A549 (cell line): ENCODE measurements around the gene TLR2. TPM values are rescaled to one million over a fixed set of nuclear protein-coding genes. Genes with fewer than 3 reads are reported as not detected.

Source experiments
- ATAC-seq, 2 experiments: fragments of 200-7000 bp in 1 of 2; fragments of >200 bp in 1 of 2; cut with Nextera tagmentation in 1 of 2; cut with Tn5 transposase in 1 of 2; 3 replicates each; pipeline versions ENCODE4 v1.8.0 to v1.9.1; 2018 to 2020; ENCODE audit warnings: mild to moderate bottlenecking in 1 of 2, moderate library complexity in 1 of 2
- CTCF ChIA-PET: fragments of 300-600 bp; sonication (Branson Sonifier 250); formaldehyde crosslinking; extraction: SDS; loops from one replicate; lab custom pipeline; 2021; ENCODE audit warnings: antibody characterized with exemption, inconsistent platforms; lab: Yijun Ruan, JAX
- POLR2A ChIA-PET: fragments of 350-600 bp; formaldehyde crosslinking; extraction: SDS; loops from one replicate; lab custom pipeline; 2021; ENCODE audit warnings: antibody characterized with exemption, inconsistent platforms; lab: Yijun Ruan, JAX
- DNase-seq, 2 experiments: peaks; one replicate each; pipeline versions ENCODE4 v3.0.0 to v3.0.0-alpha.2; 2011 to 2016; ENCODE audit warnings: low read depth in 1 of 2, low spot score in 1 of 2
- FAIRE-seq: peaks from 2 replicates; lab custom pipeline; 2011; peaks lifted over from hg19 to GRCh38; lab: Jason Lieb, UNC
- H3K27ac ChIP-seq, 2 experiments: fragments of >200 bp; sonication (Bioruptor Twin); formaldehyde crosslinking; 3 replicates each; pipeline ENCODE4 v1.5.1; 2016 to 2017
- H3K4me1 ChIP-seq: fragments of >200 bp; sonication (Bioruptor Twin); formaldehyde crosslinking; 3 replicates; pipeline ENCODE4 v1.6.1; 2016
- H3K4me2 ChIP-seq: fragments of >200 bp; sonication (Bioruptor Twin); formaldehyde crosslinking; 3 replicates; pipeline ENCODE4 v1.6.1; 2016
- H3K4me3 ChIP-seq: fragments of >200 bp; sonication (Bioruptor Twin); formaldehyde crosslinking; 3 replicates; pipeline ENCODE4 v1.5.1; 2016
- H3K9me3 ChIP-seq: fragments of >200 bp; sonication (Bioruptor Twin); formaldehyde crosslinking; 3 replicates; pipeline ENCODE4 v1.6.1; 2016
- BHLHE40 ChIP-seq: IDR thresholded peaks from 2 replicates; pipeline ENCODE4 v1.6.1; 2012; ENCODE audit warnings: low read depth, low read length, inconsistent platforms
- CBX2 ChIP-seq: fragments of 200-600 bp; sonication (generic); IDR thresholded peaks from 2 replicates; pipeline ENCODE4 v1.6.1; 2016; ENCODE audit warnings: low read depth, mild to moderate bottlenecking, borderline replicate concordance
- CBX8 ChIP-seq: fragments of 200-600 bp; sonication (generic); IDR thresholded peaks from 2 replicates; pipeline ENCODE4 v1.6.1; 2016
- CEBPB ChIP-seq, 2 experiments: fragments of >200 bp in 1 of 2; sonication (Bioruptor Twin) in 1 of 2; formaldehyde crosslinking in 1 of 2; IDR thresholded peaks; 2 replicates each; pipeline ENCODE4 v1.6.1; 2012 to 2016
- CHD2 ChIP-seq: fragments of 150-350 bp; IDR thresholded peaks from 2 replicates; pipeline ENCODE4 v1.6.1; 2014; ENCODE audit warnings: low read length; ENCODE audit not compliant: partially characterized antibody
- ESRRA ChIP-seq: fragments of 150-350 bp; IDR thresholded peaks from 2 replicates; pipeline ENCODE4 v1.6.1; 2014; ENCODE audit warnings: mild to moderate bottlenecking, low read length, borderline replicate concordance
- FOSB ChIP-seq: fragments of 250-450 bp; sonication (Bioruptor Pico); IDR thresholded peaks from 2 replicates; pipeline ENCODE4 v1.5.0; 2020; ENCODE audit warnings: mild to moderate bottlenecking, moderate library complexity
- FOXS1 ChIP-seq: fragments of 250-450 bp; sonication (Bioruptor Pico); IDR thresholded peaks from 2 replicates; pipeline ENCODE4 v1.5.0; 2020; ENCODE audit warnings: mild to moderate bottlenecking, moderate library complexity
- HDAC2 ChIP-seq: fragments of 200-600 bp; sonication (generic); IDR thresholded peaks from 2 replicates; pipeline ENCODE4 v1.6.1; 2016
- HOXB5 ChIP-seq: fragments of 250-450 bp; sonication (Bioruptor Pico); IDR thresholded peaks from 2 replicates; pipeline ENCODE4 v1.5.0; 2020; ENCODE audit warnings: mild to moderate bottlenecking, moderate library complexity
- KDM5A ChIP-seq: fragments of 200-600 bp; sonication (generic); IDR thresholded peaks from 2 replicates; pipeline ENCODE4 v1.6.1; 2016; ENCODE audit warnings: antibody characterized with exemption, mild to moderate bottlenecking
- MYC ChIP-seq: IDR thresholded peaks from 2 replicates; pipeline ENCODE4 v1.6.1; 2012; ENCODE audit warnings: mild to moderate bottlenecking, inconsistent platforms, low read length, improper control_type of control experiment, borderline replicate concordance
- NFE2L2 ChIP-seq: fragments of 150-350 bp; conservative IDR thresholded peaks from 2 replicates; pipeline ENCODE4 v1.6.1; 2014; ENCODE audit warnings: low read length
- POLR2A ChIP-seq: IDR thresholded peaks from 2 replicates; pipeline ENCODE4 v1.6.1; 2012; ENCODE audit warnings: mild to moderate bottlenecking, low read length
- RAD21 ChIP-seq, 2 experiments: fragments of >200 bp in 1 of 2; sonication (Bioruptor Twin) in 1 of 2; formaldehyde crosslinking in 1 of 2; IDR thresholded peaks in 1 of 2; conservative IDR thresholded peaks in 1 of 2; 2 replicates in 1 of 2; 3 replicates in 1 of 2; pipeline ENCODE4 v1.6.1; 2012 to 2018; ENCODE audit warnings: inconsistent platforms in 1 of 2
- SMC3 ChIP-seq: fragments of >200 bp; sonication (Bioruptor Twin); formaldehyde crosslinking; IDR thresholded peaks from 3 replicates; pipeline ENCODE4 v1.6.1; 2018; ENCODE audit warnings: inconsistent platforms
- SREBF2 ChIP-seq: fragments of 450-650 bp; IDR thresholded peaks from 2 replicates; pipeline ENCODE4 v1.6.1; 2014; ENCODE audit warnings: mild to moderate bottlenecking, moderate library complexity
- TFCP2L1 ChIP-seq: fragments of 250-450 bp; sonication (Bioruptor Pico); IDR thresholded peaks from 2 replicates; pipeline ENCODE4 v1.5.0; 2021; ENCODE audit warnings: mild to moderate bottlenecking
- TP53 ChIP-seq: fragments of 250-450 bp; sonication (Bioruptor Pico); IDR thresholded peaks from 2 replicates; pipeline ENCODE4 v1.5.0; 2021; ENCODE audit warnings: mild to moderate bottlenecking, moderate library complexity
- WGBS: methylation state at CpG from one replicate; pipeline ENCODE4 v1.1.6; 2017; ENCODE audit errors: missing lambda C conversion rate; 5-methylcytosine and 5-hydroxymethylcytosine counted together
- polyA plus RNA-seq, 4 experiments: library from polyadenylated mRNA; depleted of rRNA in 3 of 4; stranded (reverse); fragments of >200 nt; fragmentation: RNase III in 1 of 4; extraction: RNeasy Plus Mini Kit Qiagen cat#74134 plus additional on column Dnase treatment in 1 of 4; gene quantifications; 2 replicates in 3 of 4; 3 replicates in 1 of 4; pipeline ENCODE4 v1.2.3, GENCODE V29; 2011 to 2017
- TF ChIP-seq, protein P1 (sequence below): IDR thresholded peaks from 2 replicates; pipeline ENCODE4 v1.6.1; 2012
- TF ChIP-seq, protein P2 (sequence below): fragments of 250-450 bp; sonication (Bioruptor Pico); IDR thresholded peaks from 2 replicates; pipeline ENCODE4 v1.5.0; 2021; ENCODE audit warnings: mild to moderate bottlenecking, moderate library complexity, borderline replicate concordance
- TF ChIP-seq, protein P3 (sequence below): fragments of 150-350 bp; IDR thresholded peaks from 2 replicates; pipeline ENCODE4 v1.6.1; 2014; ENCODE audit warnings: low read depth, mild to moderate bottlenecking, low read length
- TF ChIP-seq, protein P4 (sequence below): fragments of 200-600 bp; sonication (generic); IDR thresholded peaks from 2 replicates; pipeline ENCODE4 v1.6.1; 2016; ENCODE audit warnings: antibody characterized with exemption, mild to moderate bottlenecking, moderate library complexity
- TF ChIP-seq, protein P5 (sequence below): fragments of >200 bp; sonication (Bioruptor Twin); formaldehyde crosslinking; IDR thresholded peaks from 2 replicates; pipeline ENCODE4 v1.6.1; 2016
- TF ChIP-seq, protein P6 (sequence below): fragments of >200 bp; sonication (Bioruptor Twin); formaldehyde crosslinking; IDR thresholded peaks from 3 replicates; pipeline ENCODE4 v1.5.1; 2016

The TLR2 gene
- polyA plus RNA-seq, 2 of the 4 experiments (the other 2 are of a cell fraction): 0.14 TPM; not detected in 1

DNA sequence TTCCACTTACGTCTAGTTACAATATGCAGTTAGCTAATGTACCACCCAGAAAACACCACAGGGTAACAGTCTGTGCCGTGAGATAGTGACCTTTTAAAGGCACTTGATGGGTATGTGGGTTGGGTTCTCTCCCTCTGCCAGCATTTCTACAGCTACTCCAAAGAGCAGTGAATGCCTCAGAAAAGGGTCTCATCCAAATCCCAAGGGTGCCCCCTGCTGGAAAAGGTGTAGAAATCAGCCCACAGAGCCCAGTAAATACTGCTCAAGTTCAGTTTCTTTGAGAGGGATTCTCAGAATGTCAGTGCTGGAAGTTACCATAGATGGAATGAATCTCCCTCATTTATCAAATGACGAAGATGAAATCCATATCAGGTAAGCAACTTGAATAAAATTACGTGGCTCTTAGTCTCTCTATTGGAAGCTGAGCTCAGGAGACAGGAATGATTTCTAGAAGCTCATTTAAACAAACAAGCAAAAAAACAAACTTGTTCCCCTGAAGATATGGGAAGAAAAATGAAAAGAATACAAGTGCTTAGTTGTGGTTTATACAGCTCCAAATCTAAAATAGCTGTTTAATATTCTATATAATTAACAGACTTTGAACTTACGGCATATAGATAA lies 66.2 kb downstream of the TLR2 start:
- 36% methylated on average over 5 of the region's 5 CpGs for WGBS
- peak; percentile 83 to 92 for ATAC-seq
- no peak overlapping the region for H3K4me2 ChIP-seq
- peak; percentile 15 to 51 for DNase-seq
- POLR2A ChIA-PET: no interaction called here
- peak; percentile 46; the same call in 2 of the 3 replicates for TF ChIP-seq SMC3
- TF ChIP-seq, protein P1, sequence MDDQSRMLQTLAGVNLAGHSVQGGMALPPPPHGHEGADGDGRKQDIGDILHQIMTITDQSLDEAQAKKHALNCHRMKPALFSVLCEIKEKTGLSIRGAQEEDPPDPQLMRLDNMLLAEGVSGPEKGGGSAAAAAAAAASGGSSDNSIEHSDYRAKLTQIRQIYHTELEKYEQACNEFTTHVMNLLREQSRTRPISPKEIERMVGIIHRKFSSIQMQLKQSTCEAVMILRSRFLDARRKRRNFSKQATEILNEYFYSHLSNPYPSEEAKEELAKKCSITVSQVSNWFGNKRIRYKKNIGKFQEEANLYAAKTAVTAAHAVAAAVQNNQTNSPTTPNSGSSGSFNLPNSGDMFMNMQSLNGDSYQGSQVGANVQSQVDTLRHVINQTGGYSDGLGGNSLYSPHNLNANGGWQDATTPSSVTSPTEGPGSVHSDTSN: no peak
- TF ChIP-seq FOXS1 (CRISPR knock-in tag): no peak
- TF ChIP-seq CHD2: no peak
- TF ChIP-seq, protein P2, sequence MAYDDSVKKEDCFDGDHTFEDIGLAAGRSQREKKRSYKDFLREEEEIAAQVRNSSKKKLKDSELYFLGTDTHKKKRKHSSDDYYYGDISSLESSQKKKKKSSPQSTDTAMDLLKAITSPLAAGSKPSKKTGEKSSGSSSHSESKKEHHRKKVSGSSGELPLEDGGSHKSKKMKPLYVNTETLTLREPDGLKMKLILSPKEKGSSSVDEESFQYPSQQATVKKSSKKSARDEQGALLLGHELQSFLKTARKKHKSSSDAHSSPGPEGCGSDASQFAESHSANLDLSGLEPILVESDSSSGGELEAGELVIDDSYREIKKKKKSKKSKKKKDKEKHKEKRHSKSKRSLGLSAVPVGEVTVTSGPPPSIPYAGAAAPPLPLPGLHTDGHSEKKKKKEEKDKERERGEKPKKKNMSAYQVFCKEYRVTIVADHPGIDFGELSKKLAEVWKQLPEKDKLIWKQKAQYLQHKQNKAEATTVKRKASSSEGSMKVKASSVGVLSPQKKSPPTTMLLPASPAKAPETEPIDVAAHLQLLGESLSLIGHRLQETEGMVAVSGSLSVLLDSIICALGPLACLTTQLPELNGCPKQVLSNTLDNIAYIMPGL (CRISPR knock-in tag): no peak
- TF ChIP-seq HOXB5: no peak
- TF ChIP-seq TFCP2L1 (CRISPR knock-in tag): no peak
- TF ChIP-seq, protein P3, sequence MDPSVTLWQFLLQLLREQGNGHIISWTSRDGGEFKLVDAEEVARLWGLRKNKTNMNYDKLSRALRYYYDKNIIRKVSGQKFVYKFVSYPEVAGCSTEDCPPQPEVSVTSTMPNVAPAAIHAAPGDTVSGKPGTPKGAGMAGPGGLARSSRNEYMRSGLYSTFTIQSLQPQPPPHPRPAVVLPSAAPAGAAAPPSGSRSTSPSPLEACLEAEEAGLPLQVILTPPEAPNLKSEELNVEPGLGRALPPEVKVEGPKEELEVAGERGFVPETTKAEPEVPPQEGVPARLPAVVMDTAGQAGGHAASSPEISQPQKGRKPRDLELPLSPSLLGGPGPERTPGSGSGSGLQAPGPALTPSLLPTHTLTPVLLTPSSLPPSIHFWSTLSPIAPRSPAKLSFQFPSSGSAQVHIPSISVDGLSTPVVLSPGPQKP: no peak
- no peak for TF ChIP-seq KDM5A
- TF ChIP-seq POLR2A: no peak
- TF ChIP-seq NFE2L2: no peak
- peak; percentile 65 to 72 for TF ChIP-seq RAD21 (conservative IDR thresholded peaks at IDR 0.05 in 1 of 2, IDR thresholded peaks at IDR 0.05 in 1 of 2)
- TF ChIP-seq TP53: no peak
- no peak for TF ChIP-seq CEBPB (IDR thresholded peaks at IDR 0.05)
- TF ChIP-seq ESRRA: no peak
- TF ChIP-seq, protein P4, sequence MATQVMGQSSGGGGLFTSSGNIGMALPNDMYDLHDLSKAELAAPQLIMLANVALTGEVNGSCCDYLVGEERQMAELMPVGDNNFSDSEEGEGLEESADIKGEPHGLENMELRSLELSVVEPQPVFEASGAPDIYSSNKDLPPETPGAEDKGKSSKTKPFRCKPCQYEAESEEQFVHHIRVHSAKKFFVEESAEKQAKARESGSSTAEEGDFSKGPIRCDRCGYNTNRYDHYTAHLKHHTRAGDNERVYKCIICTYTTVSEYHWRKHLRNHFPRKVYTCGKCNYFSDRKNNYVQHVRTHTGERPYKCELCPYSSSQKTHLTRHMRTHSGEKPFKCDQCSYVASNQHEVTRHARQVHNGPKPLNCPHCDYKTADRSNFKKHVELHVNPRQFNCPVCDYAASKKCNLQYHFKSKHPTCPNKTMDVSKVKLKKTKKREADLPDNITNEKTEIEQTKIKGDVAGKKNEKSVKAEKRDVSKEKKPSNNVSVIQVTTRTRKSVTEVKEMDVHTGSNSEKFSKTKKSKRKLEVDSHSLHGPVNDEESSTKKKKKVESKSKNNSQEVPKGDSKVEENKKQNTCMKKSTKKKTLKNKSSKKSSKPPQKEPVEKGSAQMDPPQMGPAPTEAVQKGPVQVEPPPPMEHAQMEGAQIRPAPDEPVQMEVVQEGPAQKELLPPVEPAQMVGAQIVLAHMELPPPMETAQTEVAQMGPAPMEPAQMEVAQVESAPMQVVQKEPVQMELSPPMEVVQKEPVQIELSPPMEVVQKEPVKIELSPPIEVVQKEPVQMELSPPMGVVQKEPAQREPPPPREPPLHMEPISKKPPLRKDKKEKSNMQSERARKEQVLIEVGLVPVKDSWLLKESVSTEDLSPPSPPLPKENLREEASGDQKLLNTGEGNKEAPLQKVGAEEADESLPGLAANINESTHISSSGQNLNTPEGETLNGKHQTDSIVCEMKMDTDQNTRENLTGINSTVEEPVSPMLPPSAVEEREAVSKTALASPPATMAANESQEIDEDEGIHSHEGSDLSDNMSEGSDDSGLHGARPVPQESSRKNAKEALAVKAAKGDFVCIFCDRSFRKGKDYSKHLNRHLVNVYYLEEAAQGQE: no peak
- TF ChIP-seq, protein P5, sequence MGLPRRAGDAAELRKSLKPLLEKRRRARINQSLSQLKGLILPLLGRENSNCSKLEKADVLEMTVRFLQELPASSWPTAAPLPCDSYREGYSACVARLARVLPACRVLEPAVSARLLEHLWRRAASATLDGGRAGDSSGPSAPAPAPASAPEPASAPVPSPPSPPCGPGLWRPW: no peak
- TF ChIP-seq FOSB (CRISPR knock-in tag): no peak
- TF ChIP-seq BHLHE40: no peak
- TF ChIP-seq CBX8: no peak
- no peak for TF ChIP-seq MYC
- no peak for TF ChIP-seq CBX2
- no peak for TF ChIP-seq SREBF2
- TF ChIP-seq HDAC2: no peak
- TF ChIP-seq, protein P6, sequence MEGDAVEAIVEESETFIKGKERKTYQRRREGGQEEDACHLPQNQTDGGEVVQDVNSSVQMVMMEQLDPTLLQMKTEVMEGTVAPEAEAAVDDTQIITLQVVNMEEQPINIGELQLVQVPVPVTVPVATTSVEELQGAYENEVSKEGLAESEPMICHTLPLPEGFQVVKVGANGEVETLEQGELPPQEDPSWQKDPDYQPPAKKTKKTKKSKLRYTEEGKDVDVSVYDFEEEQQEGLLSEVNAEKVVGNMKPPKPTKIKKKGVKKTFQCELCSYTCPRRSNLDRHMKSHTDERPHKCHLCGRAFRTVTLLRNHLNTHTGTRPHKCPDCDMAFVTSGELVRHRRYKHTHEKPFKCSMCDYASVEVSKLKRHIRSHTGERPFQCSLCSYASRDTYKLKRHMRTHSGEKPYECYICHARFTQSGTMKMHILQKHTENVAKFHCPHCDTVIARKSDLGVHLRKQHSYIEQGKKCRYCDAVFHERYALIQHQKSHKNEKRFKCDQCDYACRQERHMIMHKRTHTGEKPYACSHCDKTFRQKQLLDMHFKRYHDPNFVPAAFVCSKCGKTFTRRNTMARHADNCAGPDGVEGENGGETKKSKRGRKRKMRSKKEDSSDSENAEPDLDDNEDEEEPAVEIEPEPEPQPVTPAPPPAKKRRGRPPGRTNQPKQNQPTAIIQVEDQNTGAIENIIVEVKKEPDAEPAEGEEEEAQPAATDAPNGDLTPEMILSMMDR: peak; percentile 60
- TF ChIP-seq, all 56 proteins: peak for 3
- FAIRE-seq: no peak
- H3K9me3 ChIP-seq: no peaks in the 10 kb centered on the region
- H3K4me3 ChIP-seq: no peak overlapping the region
- no peaks in the 10 kb centered on the region for H3K4me1 ChIP-seq
- CTCF ChIA-PET: interaction anchor here (0.6 to 3.0 kb wide), 20 partner anchors 8 to 608 kb away, joined by 3 to 15 read pairs (median 4); no protein-coding TSS in a partner anchor
- H3K27ac ChIP-seq: no peak overlapping the region
